Measurements from ENCODE around the gene NEK10.

The NEK10 gene

DNA sequence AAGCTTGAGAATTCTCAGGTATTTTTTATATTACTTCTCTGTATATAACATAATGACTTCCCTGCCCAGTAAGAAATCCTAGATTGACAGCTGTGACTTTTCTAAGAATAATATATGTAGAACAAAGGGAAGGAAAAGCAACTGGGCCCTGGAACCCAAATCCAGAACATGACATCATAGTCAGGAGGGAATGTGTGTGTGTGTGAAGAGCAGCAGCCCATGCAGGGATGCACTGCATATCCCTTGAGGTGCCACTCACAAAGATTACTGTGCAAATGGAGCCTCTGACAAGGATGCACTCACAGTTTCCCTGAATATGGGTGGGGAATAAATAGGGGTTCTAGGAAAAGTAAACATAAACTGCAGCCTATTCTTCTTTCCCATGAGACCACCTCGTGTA is 279.5 kb downstream of the NEK10 start:
- Histone ChIP-seq H3K4me1 (ENCODE audit: low read length) (peaks cover 11% of the 10 kb centered on the region), H2AFZ (ENCODE audit: low read length) (no peak overlapping the region), H3K27ac (ENCODE audit: low read length) (no peak overlapping the region), H3K4me3 (ENCODE audit: low read length) (no peak overlapping the region), H3K9me3 (replicated peaks; ENCODE audit: insufficient read depth, low read length) (no peaks in the 10 kb centered on the region), H3K27me3 (replicated peaks; ENCODE audit: insufficient read depth, low read length) (no peaks in the 10 kb centered on the region), H3F3A (ENCODE audit: insufficient read depth, low read length) (peaks cover 11% of the 10 kb centered on the region), H3K9ac (ENCODE audit: low read length) (no peak overlapping the region), H3K36me3 (replicated peaks; ENCODE audit: insufficient read depth, low read length) (no peaks in the 10 kb centered on the region), H3K9me2 (replicated peaks; ENCODE audit: insufficient read depth, low read length) (no peaks in the 10 kb centered on the region), H4K20me1 (ENCODE audit: insufficient read depth, low read length) (no peaks in the 10 kb centered on the region), H3K4me2 (ENCODE audit: low read depth, low read length) (no peak overlapping the region), H3K79me2 (ENCODE audit: low read length) (no peaks in the 10 kb centered on the region)
- no peak for DNase-seq
- TF ChIP-seq CTCF (IDR thresholded peaks at IDR 0.05; ENCODE audit: low read length) (no peak), EZH2 (optimal IDR thresholded peaks at IDR 0.05; ENCODE audit: low read depth, low read length) (no peak), EZH2phosphoT487 (IDR thresholded peaks at IDR 0.05; ENCODE audit: low read length) (no peak)

GRCh38 chr3:27089068-27089467 is 280.1 kb downstream of the NEK10 start:
- no peak for DNase-seq
- Histone ChIP-seq H3K27ac (ENCODE audit: low read length) (no peak overlapping the region), H3F3A (ENCODE audit: insufficient read depth, low read length) (peaks cover 5% of the 10 kb centered on the region), H4K20me1 (ENCODE audit: insufficient read depth, low read length) (no peaks in the 10 kb centered on the region), H2AFZ (ENCODE audit: low read length) (no peak overlapping the region), H3K9me2 (replicated peaks; ENCODE audit: insufficient read depth, low read length) (no peaks in the 10 kb centered on the region), H3K9me3 (replicated peaks; ENCODE audit: insufficient read depth, low read length) (no peaks in the 10 kb centered on the region), H3K79me2 (ENCODE audit: low read length) (no peaks in the 10 kb centered on the region), H3K4me2 (ENCODE audit: low read depth, low read length) (no peak overlapping the region), H3K4me1 (ENCODE audit: low read length) (peaks cover 5% of the 10 kb centered on the region), H3K4me3 (ENCODE audit: low read length) (no peak overlapping the region), H3K9ac (ENCODE audit: low read length) (no peak overlapping the region), H3K36me3 (replicated peaks; ENCODE audit: insufficient read depth, low read length) (no peaks in the 10 kb centered on the region), H3K27me3 (replicated peaks; ENCODE audit: insufficient read depth, low read length) (no peaks in the 10 kb centered on the region)
- TF ChIP-seq EZH2 (optimal IDR thresholded peaks at IDR 0.05; ENCODE audit: low read depth, low read length) (no peak), CTCF (IDR thresholded peaks at IDR 0.05; ENCODE audit: low read length) (no peak), EZH2phosphoT487 (IDR thresholded peaks at IDR 0.05; ENCODE audit: low read length) (no peak)

DNA sequence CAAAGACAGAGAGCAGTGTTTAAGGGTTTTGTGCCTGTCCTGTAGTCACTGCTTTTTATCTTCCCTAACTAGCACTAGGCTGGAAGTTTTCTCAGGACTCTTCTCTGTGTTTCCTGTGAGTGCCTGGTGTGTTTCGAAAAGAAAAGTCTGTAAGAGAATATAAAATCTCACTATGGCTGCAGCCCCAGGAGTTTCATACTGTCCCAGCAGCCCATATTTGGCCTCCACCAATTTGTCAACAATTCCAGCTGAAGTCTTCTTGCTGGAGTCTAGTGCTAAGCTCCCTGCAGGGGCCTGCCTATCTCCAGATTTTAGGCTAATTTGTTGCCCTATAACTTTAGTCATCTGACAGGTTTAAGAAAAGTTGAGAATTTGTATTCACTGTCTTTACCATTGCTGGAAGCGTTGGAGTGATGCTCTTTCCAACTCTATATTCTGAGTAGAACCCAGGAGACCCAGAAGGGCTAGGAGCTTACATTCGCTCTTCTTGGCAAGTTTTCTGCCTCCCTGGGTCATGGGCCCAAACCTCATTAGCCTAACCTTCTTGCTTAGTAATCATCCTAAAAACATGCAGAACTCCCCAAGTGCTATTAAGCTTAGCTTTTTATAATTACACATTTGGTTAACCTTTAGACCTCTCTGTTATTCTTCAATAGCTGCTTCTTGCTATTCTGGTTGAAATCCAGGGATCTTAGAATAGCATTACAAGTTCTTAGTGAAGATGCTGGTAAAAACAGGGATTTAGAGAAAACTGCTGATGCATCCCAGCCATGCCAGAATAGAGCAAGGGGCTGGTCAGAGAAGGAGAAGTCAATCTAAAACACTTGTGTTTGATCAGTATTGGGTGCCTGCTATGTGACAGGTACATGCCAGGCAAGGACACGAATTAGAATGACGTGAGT is 283.1 kb downstream of the NEK10 start:
- H2AFZ ChIP-seq (ENCODE audit: low read length) = no peak overlapping the region

More for the DNA sequence above, 283.1 kb downstream of the NEK10 start:
- Histone ChIP-seq H3K4me3 (ENCODE audit: low read length) (no peak overlapping the region), H3K79me2 (ENCODE audit: low read length) (no peaks in the 10 kb centered on the region), H3K27me3 (replicated peaks; ENCODE audit: insufficient read depth, low read length) (no peaks in the 10 kb centered on the region), H3K9ac (ENCODE audit: low read length) (no peak overlapping the region), H3K27ac (ENCODE audit: low read length) (no peak overlapping the region), H4K20me1 (ENCODE audit: insufficient read depth, low read length) (no peaks in the 10 kb centered on the region), H3K4me1 (ENCODE audit: low read length) (peaks cover 10% of the 10 kb centered on the region; the same call in 1 of the 2 replicates), H3K9me2 (replicated peaks; ENCODE audit: insufficient read depth, low read length) (no peaks in the 10 kb centered on the region), H3K9me3 (replicated peaks; ENCODE audit: insufficient read depth, low read length) (no peaks in the 10 kb centered on the region), H3K4me2 (ENCODE audit: low read depth, low read length) (no peak overlapping the region), H3F3A (ENCODE audit: insufficient read depth, low read length) (no peaks in the 10 kb centered on the region), H3K36me3 (replicated peaks; ENCODE audit: insufficient read depth, low read length) (no peaks in the 10 kb centered on the region)
- no peak for DNase-seq
- no peak for TF ChIP-seq EZH2 (optimal IDR thresholded peaks at IDR 0.05; ENCODE audit: low read depth, low read length)
- no peak for TF ChIP-seq EZH2phosphoT487 (IDR thresholded peaks at IDR 0.05; ENCODE audit: low read length)
- no peak for TF ChIP-seq CTCF (IDR thresholded peaks at IDR 0.05; ENCODE audit: low read length)

Measured in MM.1S (cell line).